Measurements from ENCODE around the gene ELF3.

- no peak for TF ChIP-seq GATA3 (IDR thresholded peaks at IDR 0.05; ENCODE audit: low read depth, low read length)
- no peak for TF ChIP-seq GATA2 (IDR thresholded peaks at IDR 0.05; ENCODE audit: low read depth, low read length)
Measured at GRCh38 chr1:202029727-202030126, 19.3 kb downstream of the ELF3 start.

Measured in SH-SY5Y (cell line).